NCI-H524 treated with DMSO at 0.1 percent for 48 hours (cell line): Measurements from ENCODE around the gene LMO1.
A peak's percentile ranks its signal among the peaks of the same experiment; 100 is the strongest.

Experiments
- DNase-seq: peaks from one replicate; lab custom pipeline; 2025; lab: John Stamatoyannopoulos, UW

The LMO1 gene

DNA sequence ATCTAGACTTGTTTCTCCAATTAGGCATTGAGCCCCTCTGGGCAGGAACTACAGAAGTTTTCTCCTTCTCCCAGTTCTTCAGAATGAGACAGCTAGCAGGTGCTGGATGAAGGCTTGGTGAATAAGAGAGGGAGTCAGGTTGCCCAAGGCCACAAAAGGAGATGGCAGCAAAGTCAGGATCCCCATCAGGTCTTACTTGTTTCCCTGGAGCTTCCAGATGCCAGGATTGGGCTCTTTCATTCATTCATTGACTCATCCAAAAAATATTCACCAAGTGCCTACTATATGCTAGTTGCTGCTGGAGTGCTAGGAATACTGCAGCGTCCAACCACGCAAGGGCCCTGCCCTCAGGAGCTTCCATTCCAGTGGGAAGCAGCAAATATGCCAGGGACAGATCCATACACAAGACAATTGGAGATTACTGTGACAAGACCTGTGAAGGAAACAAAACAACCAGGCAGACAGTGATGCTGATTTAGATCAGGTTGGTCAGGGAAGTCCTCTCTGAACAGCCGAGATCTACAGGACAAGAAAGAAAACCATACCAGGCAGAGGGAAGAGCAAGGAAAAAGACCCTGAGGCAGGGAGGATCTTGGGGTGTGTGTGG, 24.6 kb upstream of the LMO1 start:
- no peak for DNase-seq

- DNase-seq: no peak
Measured at GRCh38 chr11:8287703-8288102, 24.0 kb upstream of the LMO1 start.

GRCh38 chr11:8287297-8287696, 23.6 kb upstream of the LMO1 start:
- DNase-seq: no peak

- no peak for DNase-seq
Measured at GRCh38 chr11:8286886-8287285, 23.2 kb upstream of the LMO1 start.

DNA sequence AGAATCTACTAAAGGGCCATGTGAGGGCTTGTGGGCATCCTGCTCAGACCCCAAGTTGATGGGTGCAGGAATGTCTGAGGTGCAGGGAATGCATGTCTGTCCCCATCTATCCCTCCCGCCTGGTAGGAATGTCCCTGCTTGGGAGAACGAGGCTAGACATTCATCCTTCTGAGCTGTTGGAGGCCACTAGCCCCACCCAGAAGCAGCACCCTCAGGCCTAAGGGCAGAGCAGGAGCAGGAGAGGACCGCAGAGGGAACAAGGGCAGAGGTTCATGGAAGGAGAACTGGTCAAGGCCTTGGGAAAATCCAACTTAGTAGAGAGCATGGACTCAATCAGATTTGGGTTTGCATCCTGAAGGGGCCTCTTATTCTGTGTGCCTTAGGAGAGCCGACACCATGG, 22.1 kb upstream of the LMO1 start:
- DNase-seq: no peak

DNA sequence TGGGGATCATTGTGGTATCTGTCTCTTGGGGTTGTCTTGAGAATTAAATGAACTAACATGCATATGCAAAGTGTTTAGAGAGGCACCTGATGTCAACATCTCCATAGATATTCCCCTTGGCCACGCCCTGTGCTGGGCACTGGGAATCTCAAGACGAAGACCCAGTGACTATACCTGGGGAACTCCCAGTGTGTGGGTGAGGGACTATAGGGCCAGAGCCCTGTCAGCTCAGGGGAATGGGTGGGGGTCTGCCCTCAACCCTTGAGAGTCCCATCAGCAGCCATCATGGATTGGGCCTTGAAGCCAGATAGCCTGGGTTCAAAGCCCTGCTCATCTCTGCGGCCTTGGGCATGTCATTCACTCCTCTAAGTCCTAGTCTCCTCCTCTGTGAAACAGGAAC, 21.6 kb upstream of the LMO1 start:
- no peak for DNase-seq

DNA sequence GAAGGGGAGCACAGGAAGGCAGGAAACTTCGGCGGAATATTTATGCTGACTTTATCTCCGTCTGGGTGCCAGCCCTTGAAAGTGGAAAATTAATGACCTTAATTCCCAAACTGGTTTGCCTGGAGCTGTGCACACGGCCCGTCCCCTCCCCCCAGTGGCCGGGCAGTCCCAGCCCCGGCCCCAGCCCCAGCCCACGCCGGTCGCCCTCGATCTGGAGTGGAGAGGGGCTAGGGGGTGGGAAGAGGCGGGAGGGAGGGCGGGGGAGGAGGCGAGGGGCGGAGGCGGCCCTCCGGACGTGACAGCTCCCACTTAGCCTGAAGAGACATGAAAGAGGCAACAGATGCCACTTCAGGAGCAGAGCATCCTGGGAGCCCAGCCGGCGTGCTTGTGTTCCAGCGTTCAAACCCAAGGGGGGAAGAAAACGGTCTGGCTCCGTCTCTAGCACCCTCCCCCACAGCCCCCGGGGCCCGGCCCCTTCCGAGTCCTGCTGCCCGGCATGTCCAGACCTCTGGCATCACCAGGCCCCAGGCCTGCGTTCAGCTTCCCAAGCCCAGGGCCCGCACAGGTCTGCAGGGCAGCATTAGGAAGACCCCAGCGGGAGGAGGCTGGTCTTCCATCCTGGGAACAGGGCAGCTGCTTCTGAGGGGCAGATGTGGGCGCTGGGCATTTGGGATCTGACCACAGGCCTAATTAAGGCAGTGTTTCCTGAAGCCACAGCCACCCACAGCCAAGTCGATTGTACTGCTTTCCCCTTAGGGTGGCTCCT, 20.0 kb upstream of the LMO1 start:
- peak; percentile 91 for DNase-seq

GRCh38 chr11:8283100-8283464, 19.4 kb upstream of the LMO1 start:
- no peak for DNase-seq

DNA sequence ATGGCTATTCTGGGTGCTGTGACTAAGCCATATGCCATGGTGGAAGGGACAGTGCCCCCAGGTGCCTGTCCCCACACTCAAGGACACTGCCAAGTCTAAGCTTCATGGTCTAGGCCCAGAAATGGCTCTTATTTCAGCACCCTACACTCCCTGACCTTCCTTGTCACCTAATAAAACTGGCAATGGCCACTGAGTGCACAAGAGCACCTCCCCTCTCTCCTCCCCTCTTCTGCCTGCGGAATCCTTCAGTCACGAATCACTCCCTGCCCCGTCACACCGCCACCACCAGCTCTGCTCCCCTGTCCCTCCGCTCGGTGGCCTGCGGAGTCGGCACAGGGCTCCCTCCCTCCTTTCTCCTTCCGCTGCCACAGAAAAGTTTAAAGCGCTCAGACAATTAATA, 19.0 kb upstream of the LMO1 start:
- DNase-seq: peak; percentile 59

DNA sequence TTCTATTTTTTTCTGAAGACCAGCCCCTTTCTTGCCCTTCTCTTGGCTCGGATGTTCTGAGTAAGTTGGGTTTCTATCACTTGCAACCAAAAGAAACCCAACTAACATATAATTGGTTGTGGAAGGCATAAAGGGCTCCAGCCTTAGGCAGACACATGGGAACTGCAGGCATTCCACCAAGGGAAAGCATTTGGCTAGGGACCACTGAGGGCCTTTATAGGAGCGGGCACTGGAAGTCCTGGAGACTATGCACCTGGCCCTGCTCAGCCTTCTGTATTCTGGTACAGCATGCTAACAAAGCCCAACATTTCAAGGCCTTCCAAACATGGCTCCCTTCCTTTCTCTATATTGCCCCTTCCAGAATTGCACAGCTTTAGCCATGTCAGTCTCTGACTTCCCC, 17.6 kb upstream of the LMO1 start:
- no peak for DNase-seq

DNA sequence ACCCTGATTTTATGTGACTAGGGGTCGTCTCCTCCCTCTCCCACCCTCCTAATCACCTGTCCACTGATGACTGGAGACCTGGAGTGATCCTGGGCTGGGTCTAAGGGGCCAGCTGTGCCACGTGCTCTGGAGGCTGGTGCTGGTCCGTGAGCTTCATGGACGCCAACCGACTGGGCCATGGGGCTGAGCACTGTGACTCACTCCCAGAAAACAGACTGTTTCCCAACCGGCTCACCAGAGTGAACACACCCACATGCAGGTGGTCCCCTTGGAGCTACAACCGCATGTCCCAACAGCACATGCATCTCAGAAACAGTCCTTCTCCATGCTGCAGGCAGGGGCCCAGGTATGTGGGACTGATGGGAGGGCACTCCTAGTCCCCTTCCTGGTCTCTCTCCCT, 14.0 kb upstream of the LMO1 start:
- no peak for DNase-seq

DNA sequence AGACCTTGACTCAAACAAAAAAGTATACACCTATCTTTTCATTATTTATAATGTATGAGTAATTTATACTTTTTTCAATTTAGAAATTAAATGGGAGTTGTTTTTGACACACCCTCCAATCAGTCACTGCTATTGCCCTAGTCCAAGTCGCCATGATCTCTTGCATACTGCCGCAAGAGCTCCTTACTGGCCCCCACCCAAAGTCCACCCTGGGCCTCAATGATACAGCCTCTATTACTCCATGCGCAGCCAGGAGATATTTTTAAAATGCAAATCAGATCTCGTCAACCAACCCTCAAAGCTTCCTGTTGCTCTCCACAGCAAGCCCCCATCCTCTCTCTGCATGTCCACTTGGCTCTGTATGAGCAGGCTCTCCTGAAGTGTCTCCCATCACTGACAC, 12.8 kb upstream of the LMO1 start:
- no peak for DNase-seq

DNA sequence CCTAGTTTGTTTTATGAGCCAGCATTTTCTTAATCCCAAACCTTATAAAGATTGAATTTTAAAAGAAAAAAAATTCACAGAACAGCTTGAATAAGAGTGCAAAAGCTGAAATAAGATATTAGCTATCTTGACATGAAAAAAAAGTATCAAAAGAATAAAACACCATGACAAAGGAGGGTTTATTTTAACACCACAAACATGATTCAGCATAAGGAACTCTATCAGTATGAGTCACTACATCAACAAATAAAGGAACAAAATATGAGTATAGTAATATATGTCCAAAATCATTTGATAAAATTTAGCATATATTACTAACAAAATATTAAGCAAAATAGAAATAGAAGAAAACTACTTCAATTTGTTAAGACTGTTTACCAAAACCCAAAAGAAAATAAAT, 9.6 kb upstream of the LMO1 start:
- no peak for DNase-seq

GRCh38 chr11:8271106-8271886, 7.6 kb upstream of the LMO1 start:
- DNase-seq: peak; percentile 91

DNA sequence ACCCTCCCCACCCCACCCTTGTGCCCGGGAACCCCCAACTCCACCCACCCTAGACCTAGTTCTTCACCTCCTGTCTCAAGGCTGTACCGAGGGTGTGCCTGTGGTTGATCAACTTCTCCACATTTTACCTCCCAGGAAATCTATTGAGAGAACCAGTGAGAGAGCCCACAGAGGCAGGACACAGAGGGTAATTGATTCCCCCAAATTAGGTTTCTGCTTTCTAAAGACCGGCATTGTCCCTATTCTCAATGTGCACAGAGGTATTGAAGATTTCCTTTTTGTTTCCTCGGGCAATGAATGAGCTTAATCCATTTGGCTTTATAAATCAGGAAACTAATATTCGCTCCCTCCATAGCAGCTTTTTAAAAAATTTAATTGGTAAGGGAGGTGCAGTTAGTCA, 6.0 kb upstream of the LMO1 start:
- DNase-seq: no peak

DNA sequence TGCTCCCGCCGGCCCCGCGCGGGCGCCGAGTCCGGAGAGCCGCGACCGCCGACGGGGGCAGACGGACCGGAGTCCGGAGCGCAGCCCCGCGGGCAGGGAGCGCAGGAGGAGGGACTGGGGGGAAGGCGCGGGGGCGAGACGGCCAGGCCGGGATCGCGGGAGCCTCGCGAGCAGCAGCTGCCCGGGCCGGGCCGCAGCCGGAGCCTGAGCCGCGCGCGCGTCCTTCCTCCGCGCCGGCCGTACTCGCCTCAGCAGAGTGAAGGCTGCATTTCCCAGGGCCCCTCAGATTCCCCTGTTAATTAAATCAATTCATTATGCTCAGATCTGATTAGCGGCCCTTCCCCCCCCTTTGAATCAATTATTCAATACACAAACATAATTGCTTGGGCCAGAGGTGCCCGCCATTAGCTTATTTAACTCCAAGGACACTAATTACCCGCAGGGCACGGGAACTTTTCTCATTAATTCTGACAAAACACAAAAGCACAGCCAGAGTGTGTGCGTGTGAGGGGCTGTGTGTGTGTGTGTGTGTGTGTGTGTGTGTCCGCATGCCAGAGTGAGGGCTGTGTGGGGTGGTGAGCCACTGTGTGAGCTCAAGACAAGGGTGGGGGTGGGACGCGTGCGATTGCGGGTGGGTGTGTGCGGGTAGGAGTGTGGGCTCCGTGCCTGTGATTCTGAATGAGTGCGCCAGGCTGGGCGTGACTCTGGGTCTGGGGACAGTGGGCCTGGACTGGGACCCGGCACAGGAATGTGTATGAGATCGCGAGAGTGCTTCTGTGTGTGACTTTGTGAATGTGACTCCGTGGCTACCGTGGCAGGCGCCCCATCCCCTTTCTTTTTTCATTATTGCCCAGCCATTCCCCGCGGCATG, 5.1 kb upstream of the LMO1 start:
- no peak for DNase-seq

DNA sequence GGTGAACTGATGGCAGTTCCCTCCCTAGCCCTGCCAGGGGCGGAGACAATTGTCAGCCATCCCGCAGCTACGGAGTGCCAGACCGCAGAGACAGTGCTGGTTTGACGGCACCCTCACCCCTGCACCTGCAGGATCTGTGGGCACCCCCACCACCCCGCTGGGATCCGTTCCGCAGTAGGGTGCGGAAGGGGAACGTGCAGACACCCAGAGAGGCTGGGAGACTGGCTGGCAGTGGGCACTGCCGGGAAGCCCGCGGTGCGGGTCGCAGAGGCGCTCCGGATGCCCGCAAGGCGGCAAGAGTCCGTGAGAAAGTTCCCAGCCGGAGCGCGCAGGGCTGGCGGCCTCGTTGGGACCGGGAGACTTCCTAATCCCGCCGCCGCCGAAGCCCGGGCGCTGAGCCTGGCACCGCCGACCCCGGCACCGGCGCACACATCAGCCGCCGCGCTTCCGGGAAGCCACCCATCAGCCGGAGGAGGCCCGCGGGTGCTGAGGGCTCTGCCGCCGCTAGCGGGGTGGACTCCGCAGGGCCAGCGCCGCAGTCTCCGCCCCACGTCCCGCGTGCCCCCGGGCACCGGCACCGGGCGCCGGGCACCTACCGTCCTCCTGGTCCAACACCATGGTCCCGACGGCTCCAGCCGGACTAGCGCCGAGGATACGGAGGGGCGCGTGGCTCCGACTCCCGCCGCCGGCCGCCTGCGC, 4.3 kb upstream of the LMO1 start:
- DNase-seq: no peak

DNA sequence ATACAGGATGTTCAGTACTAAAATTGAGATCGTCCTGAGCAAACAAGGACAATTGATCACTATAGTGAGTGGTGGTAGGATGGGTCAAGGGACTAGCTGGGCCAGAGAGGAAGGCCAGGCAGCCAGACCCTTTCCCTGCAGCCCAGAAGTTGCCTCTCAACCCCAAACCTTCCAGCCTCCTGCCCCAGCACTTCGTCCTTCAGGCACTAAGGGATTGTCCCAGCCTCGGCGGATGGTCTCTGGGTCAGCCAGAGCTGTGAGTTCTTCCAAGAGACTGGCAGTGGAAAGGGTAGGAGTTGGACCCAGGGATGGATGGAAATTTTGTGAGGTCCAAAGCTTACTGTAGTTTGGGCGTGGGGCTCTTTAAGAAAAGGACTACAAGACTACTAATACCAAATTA, 3.6 kb upstream of the LMO1 start:
- no peak for DNase-seq

DNA sequence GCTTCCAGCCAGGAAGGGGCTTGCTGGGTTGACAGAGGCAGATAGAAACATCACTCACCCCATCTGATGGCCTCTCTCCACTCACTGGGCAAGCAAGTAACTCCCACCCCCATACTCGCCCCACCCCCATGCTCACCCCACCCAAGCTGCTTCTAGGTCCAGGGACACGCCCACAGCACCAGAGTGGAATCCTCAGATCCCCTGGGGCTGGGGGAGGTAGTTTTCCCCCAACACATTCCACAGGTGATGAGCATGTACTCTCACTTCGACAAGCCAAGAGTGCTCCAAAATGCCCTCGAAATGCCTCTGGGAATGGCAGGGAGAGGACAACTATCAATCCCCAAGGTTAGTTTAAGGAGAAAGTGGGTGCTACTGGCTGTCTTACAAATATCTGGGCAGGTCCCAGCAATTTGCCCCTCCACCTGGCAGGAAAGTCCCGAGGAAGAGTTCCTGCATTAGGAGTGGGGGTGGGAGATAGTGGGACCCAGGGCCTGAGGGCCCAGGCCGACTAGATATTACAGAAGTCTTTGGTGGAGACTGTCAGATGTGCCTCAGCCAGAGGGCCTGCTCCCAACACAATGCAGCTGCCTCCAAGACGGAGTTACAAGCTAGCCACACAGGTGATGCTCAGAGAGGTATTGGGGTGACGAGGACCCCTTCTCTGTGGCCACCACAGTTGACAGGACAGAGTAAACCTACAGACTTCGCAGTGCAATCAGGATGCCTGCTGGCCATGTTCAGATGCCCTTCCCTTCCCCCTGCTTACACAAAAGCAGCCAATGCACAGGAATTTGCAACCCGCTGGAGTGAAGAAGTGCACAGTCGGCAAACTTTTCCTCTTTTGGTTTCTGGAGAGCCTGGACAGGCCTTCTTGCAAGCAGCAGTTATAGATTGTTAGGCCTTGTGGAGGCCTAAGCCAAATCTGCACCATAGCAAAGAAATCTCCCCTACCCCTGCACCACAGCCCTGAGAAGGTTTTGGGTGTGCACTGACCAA, 2.9 kb upstream of the LMO1 start:
- DNase-seq: no peak

DNA sequence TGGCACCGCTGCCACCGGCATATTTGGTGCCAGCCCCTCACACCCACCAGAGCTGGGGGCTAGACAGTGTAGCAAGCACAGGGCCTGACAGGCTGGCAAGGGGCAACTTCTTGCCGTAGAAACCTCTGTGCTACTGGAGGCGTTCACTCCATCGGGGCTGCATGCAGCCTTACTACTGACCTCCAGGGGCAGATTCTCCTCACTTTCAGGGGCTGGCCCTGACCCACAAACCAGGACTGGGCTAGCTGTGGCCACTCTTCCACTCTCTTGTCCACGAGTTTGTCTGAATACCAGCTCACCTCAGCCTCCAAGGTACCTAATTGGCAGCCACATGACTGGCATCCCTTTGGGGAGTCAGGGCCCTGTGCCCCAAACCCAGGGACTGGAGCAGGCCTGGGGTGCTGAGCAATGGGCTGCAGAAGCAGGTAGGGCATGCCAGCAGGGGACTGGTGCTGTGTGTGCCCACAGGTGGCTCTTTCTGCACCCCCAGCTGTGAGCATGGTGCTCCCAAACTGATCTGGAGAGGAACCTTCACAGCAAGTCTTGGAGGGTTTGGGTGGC, 2.1 kb upstream of the LMO1 start:
- DNase-seq: no peak
